Measurements from ENCODE around the gene ANKRD11. TPM values are rescaled to one million over a fixed set of nuclear protein-coding genes. Genes with fewer than 3 reads are reported as not detected.
"Not testable (repeated sequence)": the region's sequence is repeated elsewhere in the genome, so short reads cannot be mapped to it uniquely, and the experiment has no call there.

ANKRD11 gene
- polyA plus RNA-seq, 10 donors = 51.5 to 76.1 (median 59.4) TPM

- DNase-seq = no peak
Observed at GRCh38 chr16:89244754-89245153, 245.6 kb downstream of the ANKRD11 start.

DNA sequence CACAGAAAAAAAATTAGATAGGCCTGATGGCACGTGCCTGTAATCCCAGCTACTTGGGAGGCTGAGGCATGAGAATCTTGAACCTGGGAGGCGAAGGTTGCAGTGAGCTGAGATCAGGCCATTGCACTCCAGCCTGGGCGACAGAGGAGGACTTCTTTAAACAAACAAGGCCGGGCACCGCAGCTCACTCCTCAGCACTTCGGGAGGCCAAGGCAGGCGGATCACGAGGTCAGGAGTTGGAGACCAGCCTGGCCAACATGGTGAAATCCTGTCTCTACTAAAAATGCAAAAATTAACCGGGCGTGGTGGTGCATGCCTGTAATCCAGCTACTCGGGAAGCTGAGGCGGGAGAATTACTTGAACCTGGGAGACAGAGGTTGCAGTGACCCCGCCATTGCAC is 246.1 kb downstream of the ANKRD11 start:
- DNase-seq = not testable (repeated sequence)

- no peak for DNase-seq
Observed at GRCh38 chr16:89243664-89244063, 246.7 kb downstream of the ANKRD11 start.

- DNase-seq = no peak
Observed at GRCh38 chr16:89242795-89243200, 247.6 kb downstream of the ANKRD11 start.

DNA sequence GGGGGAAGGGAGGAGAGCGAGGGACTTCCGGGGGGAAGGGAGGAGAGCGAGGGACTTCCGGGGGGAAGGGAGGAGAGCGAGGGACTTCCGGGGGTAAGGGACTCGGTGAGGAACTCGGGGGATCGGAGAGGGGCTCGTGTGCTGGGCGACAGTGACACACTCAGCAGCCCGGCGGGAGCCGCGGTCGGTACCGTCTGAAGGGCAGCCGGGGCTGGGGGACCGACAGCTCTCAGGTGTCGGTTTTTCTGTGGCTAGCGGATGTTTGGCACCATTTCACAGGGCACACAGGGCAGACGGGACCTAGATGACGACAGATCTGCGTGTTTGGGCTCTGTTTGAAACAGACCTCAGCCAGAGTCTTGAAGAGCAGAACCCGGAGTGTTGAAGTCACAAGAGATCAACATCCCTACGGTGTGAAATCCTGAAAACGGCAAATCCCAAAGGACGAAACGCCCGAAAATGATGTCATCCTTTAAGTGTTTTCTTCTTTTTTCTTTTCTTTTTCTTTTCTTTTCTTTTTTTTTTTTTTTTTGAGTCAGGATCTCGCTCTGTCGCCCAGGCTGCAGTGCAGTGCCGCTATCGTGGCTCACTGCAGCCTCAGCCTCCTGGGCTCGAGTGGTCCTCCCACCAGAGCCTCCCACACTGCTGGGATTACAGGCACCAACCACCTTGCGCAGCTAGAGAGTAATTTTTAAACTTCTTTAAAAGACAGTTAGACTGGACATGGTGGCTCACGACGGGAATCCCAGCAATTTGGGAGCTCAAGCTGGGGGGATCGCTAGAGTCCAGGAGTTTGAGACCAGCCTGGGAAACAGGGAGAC is 249.0 kb downstream of the ANKRD11 start:
- peak; percentile 74 to 94 (median 82) for DNase-seq

- DNase-seq = no peak
Observed at GRCh38 chr16:89237733-89238132, 252.6 kb downstream of the ANKRD11 start.

GRCh38 chr16:89233678-89234490 is 256.5 kb downstream of the ANKRD11 start:
- DNase-seq = no peak

GRCh38 chr16:89232107-89232506 is 258.3 kb downstream of the ANKRD11 start:
- no peak for DNase-seq

DNA sequence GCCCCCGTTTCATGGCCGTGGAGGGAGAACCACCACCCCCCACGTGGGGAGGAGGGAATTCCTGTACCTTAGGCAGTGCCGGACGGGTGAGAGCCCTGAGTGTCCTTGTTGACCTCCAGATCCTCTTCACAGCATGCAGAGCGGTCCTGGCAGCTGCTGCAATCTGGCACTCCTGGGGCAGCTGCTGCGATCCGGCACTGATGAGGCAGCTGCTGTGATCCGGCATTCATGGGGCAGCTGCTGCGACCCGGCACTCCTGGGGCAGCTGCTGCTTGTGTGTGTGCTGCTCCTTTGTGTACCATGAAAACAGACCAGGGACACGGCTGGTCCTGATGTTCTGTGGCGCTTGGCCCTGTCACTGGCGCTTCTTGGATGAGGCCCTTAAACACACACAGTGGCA is 260.1 kb downstream of the ANKRD11 start:
- DNase-seq = peak; percentile 44 to 76 (median 52)

DNA sequence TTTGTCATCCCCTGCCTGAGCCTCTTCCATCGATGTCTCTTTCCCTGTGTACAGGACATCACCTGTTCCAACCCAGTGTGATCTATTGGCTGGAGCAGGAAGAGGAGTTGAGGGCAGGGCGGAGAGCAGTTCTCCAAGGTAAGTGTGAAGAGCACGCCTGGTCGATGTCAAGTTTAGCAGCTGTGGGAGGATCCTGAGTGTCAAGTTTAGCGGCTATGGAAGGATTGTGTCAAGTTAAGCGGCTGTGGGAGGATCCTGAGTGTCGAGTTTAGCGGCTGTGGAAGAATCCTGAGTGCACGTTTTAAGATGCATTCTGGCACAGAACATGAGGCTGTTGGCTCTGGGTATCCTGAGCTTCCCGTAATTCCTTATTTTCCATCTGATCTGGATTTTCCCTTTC is 265.7 kb downstream of the ANKRD11 start:
- DNase-seq = no peak

- no peak for DNase-seq
Observed at GRCh38 chr16:89222931-89223330, 267.4 kb downstream of the ANKRD11 start.

- no peak for DNase-seq
Observed at GRCh38 chr16:89221604-89222003, 268.8 kb downstream of the ANKRD11 start.

DNA sequence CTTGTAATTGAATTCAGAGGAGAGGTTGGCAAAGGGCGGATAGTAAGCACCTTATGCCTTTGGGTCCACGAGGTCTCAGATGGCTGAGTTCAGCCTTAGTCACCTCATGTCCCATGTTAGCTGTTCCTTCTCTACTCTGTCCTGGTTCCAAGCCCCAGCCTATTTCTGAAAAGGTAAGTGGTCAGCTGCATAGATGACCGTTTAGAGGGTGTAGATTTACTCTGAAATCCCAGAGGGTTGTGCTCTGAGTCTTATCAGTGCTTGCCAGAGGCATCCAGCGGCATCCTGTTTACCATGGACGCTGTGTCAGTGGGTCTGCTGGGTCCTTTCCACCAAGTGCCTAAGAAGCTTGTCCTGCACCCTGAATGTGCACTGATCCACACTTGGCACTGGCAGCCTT is 271.0 kb downstream of the ANKRD11 start:
- no peak for DNase-seq

Other genes with a start within 250 kb of the ANKRD11 start
- gene SPG7, start 17.8 kb upstream of the ANKRD11 start, polyA plus RNA-seq (ENCODE audit: insufficient read length in 10 of 10) = 10 to 100 TPM; 43.5 to 93.9 (median 63.4) TPM
- gene RPL13, start 70.1 kb upstream of the ANKRD11 start, polyA plus RNA-seq (ENCODE audit: insufficient read length in 10 of 10) = 1,000 to 10,000 TPM; 2,542 to 4,784 (median 3,744) TPM
- under 1 TPM in 7 of 10 donors, not detected in 3; 0.23 to 0.59 (median 0.33) TPM for gene CPNE7, start 85.2 kb upstream of the ANKRD11 start, polyA plus RNA-seq (ENCODE audit: insufficient read length in 10 of 10)
- gene DPEP1, start 123.1 kb upstream of the ANKRD11 start, polyA plus RNA-seq (ENCODE audit: insufficient read length in 10 of 10) = 1 to 10 TPM in 4 of 10 donors, under 1 TPM in 6; 0.18 to 2.1 (median 0.94) TPM
- 10 to 100 TPM; 37.2 to 52.6 (median 46.5) TPM for gene CHMP1A, start 167.1 kb upstream of the ANKRD11 start, polyA plus RNA-seq (ENCODE audit: insufficient read length in 10 of 10)
- 1 to 10 TPM; 3.0 to 6.1 (median 4.2) TPM for gene SPATA33, start 167.3 kb upstream of the ANKRD11 start, polyA plus RNA-seq (ENCODE audit: insufficient read length in 10 of 10)
- 10 to 100 TPM; 33.8 to 67.4 (median 45.5) TPM for gene CDK10, start 196.1 kb upstream of the ANKRD11 start, polyA plus RNA-seq (ENCODE audit: insufficient read length in 10 of 10)
- gene SPATA2L, start 211.1 kb upstream of the ANKRD11 start, polyA plus RNA-seq (ENCODE audit: insufficient read length in 10 of 10) = 1 to 10 TPM in 9 of 10 donors, under 1 TPM in 1; 1.00 to 3.5 (median 2.1) TPM
- gene VPS9D1, start 230.3 kb upstream of the ANKRD11 start, polyA plus RNA-seq (ENCODE audit: insufficient read length in 10 of 10) = 10 to 100 TPM in 4 of 10 donors, 1 to 10 TPM in 6; 7.4 to 12.4 (median 9.9) TPM
- gene ZNF276, start 231.0 kb upstream of the ANKRD11 start, polyA plus RNA-seq (ENCODE audit: insufficient read length in 10 of 10) = 10 to 100 TPM; 16.6 to 25.5 (median 21.9) TPM